K562 (cell line): Measurements from ENCODE around the gene C2orf42. TPM values are rescaled to one million over a fixed set of nuclear protein-coding genes. Genes with fewer than 3 reads are reported as not detected.

Source experiments
- ARID4B ChIP-seq: sonication (generic); formaldehyde crosslinking; IDR thresholded peaks from 2 replicates; pipeline ENCODE4 v1.8.0; 2022; ENCODE audit warnings: mild to moderate bottlenecking, missing genetic modification reagents
- CUX1 ChIP-seq: fragments of 200-800 bp; sonication (Bioruptor generic); IDR thresholded peaks from 2 replicates; pipeline ENCODE4 v1.6.1; 2016; ENCODE audit warnings: missing genetic modification characterization, missing compliant biosample characterization
- ETV1 ChIP-seq: fragments of 450-650 bp; conservative IDR thresholded peaks from 2 replicates; pipeline ENCODE4 v1.6.1; 2016; ENCODE audit warnings: missing genetic modification characterization, control low read depth, low read depth, missing compliant biosample characterization
- GTF2F1 ChIP-seq: IDR thresholded peaks from 2 replicates; pipeline ENCODE4 v1.6.1; 2011; ENCODE audit warnings: low read depth, low read length, improper control_type of control experiment
- HDGF ChIP-seq: fragments of 450-650 bp; IDR thresholded peaks from 2 replicates; pipeline ENCODE4 v1.6.1; 2016
- HEY1 ChIP-seq: fragments of 250-450 bp; sonication (Bioruptor Pico); IDR thresholded peaks from 2 replicates; pipeline ENCODE4 v1.5.0; 2020; ENCODE audit warnings: mild to moderate bottlenecking, moderate library complexity, borderline replicate concordance
- KAT8 ChIP-seq: fragments of 450-650 bp; IDR thresholded peaks from 2 replicates; pipeline ENCODE4 v1.6.1; 2016; ENCODE audit warnings: low read depth, mild to moderate bottlenecking
- KLF10 ChIP-seq: fragments of 250-450 bp; sonication (Bioruptor Pico); IDR thresholded peaks from 2 replicates; pipeline ENCODE4 v1.6.1; 2021; ENCODE audit warnings: matching md5 sums
- KLF6 ChIP-seq: fragments of 250-450 bp; sonication (Bioruptor Pico); IDR thresholded peaks from 2 replicates; pipeline ENCODE4 v1.4.0; 2020; ENCODE audit warnings: mild to moderate bottlenecking, moderate library complexity, borderline replicate concordance
- NFE2 ChIP-seq: IDR thresholded peaks from 2 replicates; pipeline ENCODE4 v1.6.1; 2014; ENCODE audit warnings: antibody characterized with exemption, low read depth
- NR2C1 ChIP-seq, 2 experiments: fragments of 450-650 bp; IDR thresholded peaks; 2 replicates each; pipeline ENCODE4 v1.6.1; 2017; ENCODE audit warnings: mild to moderate bottlenecking in 2 of 2, antibody characterized with exemption in 1 of 2, inconsistent platforms in 1 of 2, missing compliant biosample characterization in 1 of 2, missing genetic modification characterization in 1 of 2
- NR2C2 ChIP-seq, 2 experiments: fragments of 200-800 bp in 1 of 2; sonication (Bioruptor generic) in 1 of 2; sonication (generic) in 1 of 2; formaldehyde crosslinking in 1 of 2; IDR thresholded peaks; 2 replicates each; pipeline versions ENCODE4 v1.6.1 to v1.8.0; 2016 to 2022; ENCODE audit warnings: mild to moderate bottlenecking in 1 of 2, missing compliant biosample characterization in 1 of 2, missing genetic modification characterization in 1 of 2, missing genetic modification reagents in 1 of 2
- RNF219 ChIP-seq: fragments of 250-450 bp; sonication (Bioruptor Pico); IDR thresholded peaks from 2 replicates; pipeline ENCODE4 v1.5.0; 2022; ENCODE audit warnings: mild to moderate bottlenecking
- ZNF324 ChIP-seq: fragments of 250-450 bp; sonication (Bioruptor Pico); IDR thresholded peaks from 2 replicates; pipeline ENCODE4 v1.4.0; 2020; ENCODE audit warnings: mild to moderate bottlenecking
- polyA plus RNA-seq, 8 experiments: library from polyadenylated mRNA; depleted of rRNA in 4 of 8; stranded (reverse) in 5 of 8; unstranded in 3 of 8; fragments of >200 nt; fragmentation: Nextera tagmentation in 2 of 8; fragmentation: Illumina TruSeq in 1 of 8; extraction: Ambion mirVana in 2 of 8; extraction: Trizol in 1 of 8; gene quantifications; 2 replicates each; pipeline versions ENCODE4 v1.2.1 to v1.2.3, GENCODE V29; 2011 to 2014; ENCODE audit warnings: inconsistent platforms in 1 of 8, missing spikeins in 1 of 8
- total RNA-seq, 7 experiments: library from RNA; depleted of rRNA in 6 of 7; stranded (reverse); fragments of >200 nt in 6 of 7; fragmentation: Illumina TruSeq in 2 of 7; extraction: Trizol in 2 of 7; gene quantifications; 2 replicates each; pipeline versions ENCODE4 v1.2.1 to v1.2.3, GENCODE V29; 2011 to 2021; ENCODE audit warnings: low replicate concordance in 1 of 7

The C2orf42 gene
- total and polyA plus RNA-seq, 9 of the 15 experiments (the other 6 are each of a cell fraction or from before 2014, with no cell fraction given): 4.6 to 10.9 (median 7.5) TPM

GRCh38 chr2:70124983-70125480, 65.8 kb downstream of the C2orf42 start (continued):
- TF ChIP-seq NR2C1 (IDR thresholded peaks at IDR 0.05) (no peak), NR2C1 (tag; IDR thresholded peaks at IDR 0.05) (peak; percentile 13; the same call in 1 of the 2 replicates), HEY1 (CRISPR knock-in tag) (no peak), NR2C2 (CRISPR knock-in tag; IDR thresholded peaks at IDR 0.05) (no peak), NR2C2 (tag; IDR thresholded peaks at IDR 0.05) (no peak; the same call in none of the 2 replicates), CUX1 (CRISPR knock-in tag) (peak; percentile 74; the same call in 1 of the 2 replicates), NFE2 (no peak), ZNF324 (no peak), ARID4B (CRISPR knock-in tag) (no peak), HDGF (no peak), RNF219 (CRISPR knock-in tag) (no peak), KLF6 (no peak), ETV1 (no peak), KAT8 (no peak), KLF10 (CRISPR knock-in tag) (no peak), GTF2F1 (no peak)
